ENCODE data around the gene TTC9C.
"Not testable (repeated sequence)": the region's sequence is repeated elsewhere in the genome, so short reads cannot be mapped to it uniquely, and the experiment has no call there.

The TTC9C gene

GRCh38 chr11:62709247-62710000 is 18.9 kb upstream of the TTC9C start:
- peak; percentile 81 for DNase-seq (ENCODE audit: low spot score)

- DNase-seq (ENCODE audit: low spot score), result no peak
Measured at GRCh38 chr11:62710001-62710345, 18.3 kb upstream of the TTC9C start.

GRCh38 chr11:62712276-62712812 is 15.9 kb upstream of the TTC9C start:
- no peak for DNase-seq (ENCODE audit: low spot score)

GRCh38 chr11:62712861-62713260 is 15.4 kb upstream of the TTC9C start:
- no peak for DNase-seq (ENCODE audit: low spot score)

- no peak for DNase-seq (ENCODE audit: low spot score)
Measured at GRCh38 chr11:62713343-62713742, 14.9 kb upstream of the TTC9C start.

- DNase-seq (ENCODE audit: low spot score), result no peak
Measured at GRCh38 chr11:62715150-62716130, 12.8 kb upstream of the TTC9C start.

- no peak for DNase-seq (ENCODE audit: low spot score)
Measured at GRCh38 chr11:62716206-62716605, 12.1 kb upstream of the TTC9C start.

GRCh38 chr11:62716816-62717215 is 11.5 kb upstream of the TTC9C start:
- DNase-seq (ENCODE audit: low spot score), result no peak

- DNase-seq (ENCODE audit: low spot score), result no peak
Measured at GRCh38 chr11:62719302-62719978, 8.8 kb upstream of the TTC9C start.

GRCh38 chr11:62721994-62722393 is 6.3 kb upstream of the TTC9C start:
- DNase-seq (ENCODE audit: low spot score), result no peak

- no peak for DNase-seq (ENCODE audit: low spot score)
Measured at GRCh38 chr11:62724171-62724570, 4.1 kb upstream of the TTC9C start.

- no peak for DNase-seq (ENCODE audit: low spot score)
Measured at GRCh38 chr11:62725646-62726045, 2.6 kb upstream of the TTC9C start.

- DNase-seq (ENCODE audit: low spot score), result no peak
Measured at GRCh38 chr11:62726156-62726914, 2.0 kb upstream of the TTC9C start.

GRCh38 chr11:62726915-62727164 is 1.4 kb upstream of the TTC9C start:
- DNase-seq (ENCODE audit: low spot score), result no peak

- peak; percentile 96 for DNase-seq (ENCODE audit: low spot score)
Measured at GRCh38 chr11:62727165-62727871, 968 bp upstream of the TTC9C start, which contains the start of gene HNRNPUL2. Gene HNRNPUL2 (minus strand): TSS chr11:62727457. CDS start chr11:62727156, 301 bp downstream.

- peak; percentile 79 for DNase-seq (ENCODE audit: low spot score)
Measured at GRCh38 chr11:62727872-62728170, 465 bp upstream of the TTC9C start.

GRCh38 chr11:62730076-62730475 is 1.8 kb downstream of the TTC9C start:
- not testable (repeated sequence) for DNase-seq (ENCODE audit: low spot score)

- DNase-seq (ENCODE audit: low spot score), result no peak
Measured at GRCh38 chr11:62732830-62733229, 4.5 kb downstream of the TTC9C start.

GRCh38 chr11:62737196-62737595 is 8.9 kb downstream of the TTC9C start:
- DNase-seq (ENCODE audit: low spot score), result no peak

- DNase-seq (ENCODE audit: low spot score), result no peak
Measured at GRCh38 chr11:62747475-62748160, 19.3 kb downstream of the TTC9C start.

- DNase-seq (ENCODE audit: low spot score), result not testable (repeated sequence)
Measured at GRCh38 chr11:62749931-62750330, 21.6 kb downstream of the TTC9C start.
